IMR-90 (cell line): ENCODE data around the gene TSPAN17. TPM values are rescaled to one million over a fixed set of nuclear protein-coding genes. Genes with fewer than 3 reads are reported as not detected.

Experiments
- ATAC-seq: fragments of 200-7000 bp; cut with Tn5 transposase; 2 replicates; pipeline ENCODE4 v1.9.1; 2020; ENCODE audit warnings: low read depth, mild to moderate bottlenecking, moderate library complexity
- BruUV-seq: library from RNA; stranded (reverse); fragments of 400-500 nt; replicated peaks from 2 replicates; lab custom pipeline; 2021; lab: Mats Ljungman, UMichigan
- CTCF ChIA-PET: fragments of 300-600 bp; formaldehyde crosslinking; extraction: SDS; loops from one replicate; lab custom pipeline; 2021; ENCODE audit warnings: antibody characterized with exemption; lab: Yijun Ruan, JAX
- POLR2A ChIA-PET: fragments of 300-600 bp; sonication (Branson Sonifier 250); formaldehyde crosslinking; loops from one replicate; lab custom pipeline; 2022; ENCODE audit warnings: antibody characterized with exemption; ENCODE audit not compliant: unreplicated experiment; lab: Charles Lee
- DNase-seq: peaks from one replicate; pipeline ENCODE4 v3.0.0; 2013
- H2AFZ ChIP-seq: replicated peaks from 2 replicates; pipeline ENCODE3; 2013; ENCODE audit warnings: low read length, mild to moderate bottlenecking; ENCODE audit not compliant: poor library complexity
- H2AK5ac ChIP-seq: 2 replicates; pipeline ENCODE4 v1.6.1; 2013; ENCODE audit warnings: low read depth, low read length, inconsistent platforms
- H2AK9ac ChIP-seq: replicated peaks from 2 replicates; pipeline ENCODE3; 2013; ENCODE audit warnings: mild to moderate bottlenecking, low read depth, low read length, moderate library complexity; ENCODE audit not compliant: poor library complexity
- H2BK120ac ChIP-seq: 2 replicates; pipeline ENCODE4 v1.6.1; 2013; ENCODE audit warnings: low read depth, low read length, inconsistent platforms
- H2BK15ac ChIP-seq: 3 replicates; pipeline ENCODE4 v1.6.1; 2013; ENCODE audit warnings: low read depth, low read length, inconsistent platforms
- H2BK20ac ChIP-seq: 2 replicates; pipeline ENCODE4 v1.6.1; 2013; ENCODE audit warnings: low read depth, mild to moderate bottlenecking, inconsistent platforms, low read length, moderate library complexity
- H2BK5ac ChIP-seq: 2 replicates; pipeline ENCODE4 v1.6.1; 2013; ENCODE audit warnings: mild to moderate bottlenecking, low read depth, low read length, inconsistent platforms; ENCODE audit not compliant: poor library complexity, severe bottlenecking
- H3K14ac ChIP-seq: replicated peaks from 2 replicates; pipeline ENCODE4 v1.6.1; 2013; ENCODE audit warnings: low read depth, low read length, inconsistent platforms
- H3K18ac ChIP-seq: 2 replicates; pipeline ENCODE4 v1.6.1; 2013; ENCODE audit warnings: low read depth, low read length, control low read depth
- H3K23ac ChIP-seq: 2 replicates; pipeline ENCODE4 v1.6.1; 2013; ENCODE audit warnings: low read depth, low read length, inconsistent platforms
- H3K27ac ChIP-seq: 2 replicates; pipeline ENCODE4 v1.5.1; 2013; ENCODE audit warnings: mild to moderate bottlenecking, control low read depth, low read length; ENCODE audit not compliant: insufficient read depth
- H3K27me3 ChIP-seq: 2 replicates; pipeline ENCODE4 v1.6.1; 2013; ENCODE audit warnings: low read length; ENCODE audit not compliant: control insufficient read depth, insufficient read depth
- H3K36me3 ChIP-seq: 2 replicates; pipeline ENCODE4 v1.6.1; 2013; ENCODE audit warnings: low read length, mixed read lengths; ENCODE audit not compliant: control insufficient read depth, insufficient read depth
- H3K4ac ChIP-seq: 2 replicates; pipeline ENCODE4 v1.6.1; 2013; ENCODE audit warnings: low read depth, low read length, inconsistent platforms
- H3K4me1 ChIP-seq: 2 replicates; pipeline ENCODE4 v1.6.1; 2013; ENCODE audit warnings: low read length, mixed read lengths; ENCODE audit not compliant: control insufficient read depth, insufficient read depth
- H3K4me2 ChIP-seq: 2 replicates; pipeline ENCODE4 v1.6.1; 2013; ENCODE audit warnings: low read depth, mild to moderate bottlenecking, control low read depth, low read length, moderate library complexity
- H3K4me3 ChIP-seq: 2 replicates; pipeline ENCODE4 v1.5.1; 2013; ENCODE audit warnings: low read depth, mild to moderate bottlenecking, control low read depth, low read length, moderate library complexity; ENCODE audit not compliant: insufficient read depth
- H3K56ac ChIP-seq: 2 replicates; pipeline ENCODE4 v1.6.1; 2013; ENCODE audit warnings: low read length, inconsistent platforms; ENCODE audit not compliant: insufficient read depth; ENCODE audit errors: extremely low read depth
- H3K79me1 ChIP-seq, 2 experiments: 2 replicates each; pipeline ENCODE4 v1.6.1; 2013; ENCODE audit warnings: low read length in 2 of 2, inconsistent platforms in 1 of 2, low read depth in 1 of 2
- H3K9ac ChIP-seq: 2 replicates; pipeline ENCODE4 v1.6.1; 2013; ENCODE audit warnings: low read depth, low read length, control low read depth
- H3K9me1 ChIP-seq: 2 replicates; pipeline ENCODE4 v1.6.1; 2013; ENCODE audit warnings: low read length, inconsistent platforms; ENCODE audit not compliant: insufficient read depth
- H3K9me3 ChIP-seq: 2 replicates; pipeline ENCODE4 v1.6.1; 2013; ENCODE audit warnings: low read length; ENCODE audit not compliant: control insufficient read depth, insufficient read depth
- H4K20me1 ChIP-seq: 2 replicates; pipeline ENCODE4 v1.6.1; 2013; ENCODE audit warnings: low read length, inconsistent platforms; ENCODE audit not compliant: insufficient read depth
- H4K5ac ChIP-seq: 2 replicates; pipeline ENCODE4 v1.6.1; 2013; ENCODE audit warnings: mild to moderate bottlenecking, low read depth, low read length, control low read depth
- H4K8ac ChIP-seq, 2 experiments: 2 replicates each; pipeline ENCODE4 v1.6.1; 2013; ENCODE audit warnings: low read depth in 2 of 2, low read length in 2 of 2, control low read depth in 1 of 2, inconsistent platforms in 1 of 2
- H4K91ac ChIP-seq: 2 replicates; pipeline ENCODE4 v1.6.1; 2013; ENCODE audit warnings: low read depth, low read length, inconsistent platforms; ENCODE audit not compliant: insufficient read depth
- CEBPB ChIP-seq: IDR thresholded peaks from 2 replicates; pipeline ENCODE4 v1.6.1; 2012; ENCODE audit warnings: low read depth, low read length, improper control_type of control experiment
- CHD1 ChIP-seq: IDR thresholded peaks from 2 replicates; pipeline ENCODE4 v1.6.1; 2012; ENCODE audit warnings: low read depth, low read length, improper control_type of control experiment
- CTCF ChIP-seq: conservative IDR thresholded peaks from 2 replicates; pipeline ENCODE4 v1.5.1; 2012; ENCODE audit warnings: mild to moderate bottlenecking, low read depth, low read length, improper control_type of control experiment
- ELK1 ChIP-seq: fragments of 150-350 bp; IDR thresholded peaks from 2 replicates; pipeline ENCODE4 v1.6.1; 2016; ENCODE audit warnings: low read depth, mild to moderate bottlenecking, low read length, moderate library complexity, borderline replicate concordance
- FOS ChIP-seq: fragments of 150-350 bp; IDR thresholded peaks from 2 replicates; pipeline ENCODE4 v1.6.1; 2016; ENCODE audit warnings: low read depth, low read length
- MAFK ChIP-seq: IDR thresholded peaks from 2 replicates; pipeline ENCODE4 v1.6.1; 2012; ENCODE audit warnings: low read depth, low read length, improper control_type of control experiment
- MAZ ChIP-seq: IDR thresholded peaks from 2 replicates; pipeline ENCODE4 v1.6.1; 2012; ENCODE audit warnings: low read depth, mild to moderate bottlenecking, low read length, improper control_type of control experiment, moderate library complexity, borderline replicate concordance
- MXI1 ChIP-seq: IDR thresholded peaks from 2 replicates; pipeline ENCODE4 v1.6.1; 2012; ENCODE audit warnings: low read depth, mild to moderate bottlenecking, low read length, moderate library complexity, borderline replicate concordance
- NFE2L2 ChIP-seq: fragments of 150-350 bp; IDR thresholded peaks from 2 replicates; pipeline ENCODE4 v1.6.1; 2016; ENCODE audit warnings: low read depth, mild to moderate bottlenecking, low read length
- POLR2A ChIP-seq: IDR thresholded peaks from 2 replicates; pipeline ENCODE4 v1.6.1; 2012; ENCODE audit warnings: mild to moderate bottlenecking, low read depth, low read length
- RAD21 ChIP-seq: IDR thresholded peaks from 2 replicates; pipeline ENCODE4 v1.6.1; 2012; ENCODE audit warnings: low read length, improper control_type of control experiment
- RCOR1 ChIP-seq: IDR thresholded peaks from 2 replicates; pipeline ENCODE4 v1.6.1; 2012; ENCODE audit warnings: mild to moderate bottlenecking, low read length, improper control_type of control experiment; ENCODE audit not compliant: insufficient replicate concordance
- RFX5 ChIP-seq: IDR thresholded peaks from 2 replicates; pipeline ENCODE4 v1.8.0; 2012; ENCODE audit warnings: low read depth, mild to moderate bottlenecking, low read length, moderate library complexity
- SMC3 ChIP-seq: fragments of 150-350 bp; IDR thresholded peaks from 2 replicates; pipeline ENCODE4 v1.6.1; 2016; ENCODE audit warnings: low read depth, mild to moderate bottlenecking, antibody characterized with exemption, low read length, moderate library complexity
- USF2 ChIP-seq: fragments of 150-350 bp; IDR thresholded peaks from 2 replicates; pipeline ENCODE4 v1.6.1; 2017; ENCODE audit warnings: mild to moderate bottlenecking, antibody characterized with exemption, low read length, low read depth
- WGBS, 2 experiments: methylation state at CpG; one replicate each; pipeline versions ENCODE4 v1.1.5 to v1.1.7; 2013; ENCODE audit warnings: missing lambda C conversion rate in 2 of 2; ENCODE audit not compliant: insufficient read length in 1 of 2; ENCODE audit errors: extremely low coverage in 2 of 2; 5-methylcytosine and 5-hydroxymethylcytosine counted together
- dilution Hi-C: fragments of 300-500 bp; cut with HindIII; formaldehyde crosslinking; loops from one replicate; pipeline ENCODE4 v1.14.3; 2018; ENCODE audit warnings: low sequenced_read_pairs; ENCODE audit not compliant: unreplicated experiment
- in situ Hi-C: fragments of 300-500 bp; cut with MboI; formaldehyde crosslinking; loops from 3 replicates; pipeline ENCODE4 v1.14.3; 2019; ENCODE audit warnings: low sequenced_read_pairs, inconsistent platforms, mixed read lengths
- intact Hi-C: fragments of 100-400 bp; cut with micrococcal nuclease; formaldehyde crosslinking; loops from 2 replicates; pipeline ENCODE4 v1.10.0; 2022
- polyA plus RNA-seq, 3 experiments: library from polyadenylated mRNA; depleted of rRNA; stranded (reverse); fragments of >200 nt; gene quantifications; 2 replicates each; pipeline ENCODE4 v1.2.3, GENCODE V29; 2012; ENCODE audit warnings: low replicate concordance in 1 of 3
- total RNA-seq: library from RNA; depleted of rRNA; stranded (reverse); fragments of >200 nt; gene quantifications from 2 replicates; pipeline ENCODE4 v1.2.3, GENCODE V29; 2012

Gene TSPAN17
- total and polyA plus RNA-seq, 2 of the 4 experiments (the other 2 are of a cell fraction), result 34.2 to 41.6 TPM

GRCh38 chr5:176658007-176658599, 10.8 kb downstream of the TSPAN17 start:
- H2BK120ac ChIP-seq, result no peak overlapping the region
- H3K79me1 ChIP-seq, result peaks cover 0 to 4% of the 10 kb centered on the region in 2 experiments; a peak in 1 of 4 replicates
- H3K9me3 ChIP-seq, result no peaks in the 10 kb centered on the region
- in situ Hi-C loops (no loop called here), intact Hi-C loops (loop anchor here (1.0 kb wide), 2 partner anchors 84 to 454 kb away; no protein-coding TSS in a partner anchor), dilution Hi-C loops (no loop called here)
- ATAC-seq (peak; percentile 81), DNase-seq (peak; percentile 62)
- H3K4me1 ChIP-seq, result 0 out of 2 replicates have a peak, but pooled peaks cover 2% of the 10 kb centered on the region
- no peak overlapping the region for H3K56ac ChIP-seq
- H4K8ac ChIP-seq, result no peak overlapping the region
- H3K4ac ChIP-seq, result no peak overlapping the region
- peaks cover 17% of the 10 kb centered on the region for H4K20me1 ChIP-seq
- H2BK20ac ChIP-seq, result no peak overlapping the region
- no peak overlapping the region for H2BK15ac ChIP-seq
- H3K9me1 ChIP-seq, result peaks cover 3% of the 10 kb centered on the region; the same call in 1 of the 2 replicates
- H3K4me2 ChIP-seq, result no peak overlapping the region
- H3K23ac ChIP-seq, result no peak overlapping the region
- no peak overlapping the region for H3K18ac ChIP-seq
- H3K14ac ChIP-seq, result no peak overlapping the region
- no peak overlapping the region for H2BK5ac ChIP-seq
- no peak overlapping the region for H3K9ac ChIP-seq
- H2AK5ac ChIP-seq, result no peak overlapping the region
- ChIA-PET CTCF (interaction anchor here (1.1 kb wide), 2 partner anchors 12 to 36 kb away, joined by 3 to 4 read pairs; no protein-coding TSS in a partner anchor), POLR2A (no interaction called here)
- H2AK9ac ChIP-seq, result no peak overlapping the region
- BruUV-seq, result TSS peak; percentile 91
- no peak overlapping the region for H4K91ac ChIP-seq
- H3K4me3 ChIP-seq, result no peak overlapping the region
- peaks cover 7% of the 10 kb centered on the region; the same call in 1 of the 2 replicates for H3K36me3 ChIP-seq
- peaks cover 2% of the 10 kb centered on the region; the same call in 1 of the 2 replicates for H3K27me3 ChIP-seq
- no peak overlapping the region for H3K27ac ChIP-seq
- 77% methylated on average over 4 of the region's 14 CpGs; no CpG with 5 or more reads in 1 of the 2 experiments for WGBS, 2 experiments
- peak overlapping the region; percentile 72 for H2AFZ ChIP-seq
- no peak overlapping the region for H4K5ac ChIP-seq
- TF ChIP-seq FOS, result no peak
- peak; percentile 79 for TF ChIP-seq CTCF
- TF ChIP-seq MAZ, result no peak
- TF ChIP-seq RCOR1, result no peak
- no peak for TF ChIP-seq NFE2L2
- TF ChIP-seq RFX5, result no peak
- TF ChIP-seq MAFK, result no peak
- peak; percentile 63 for TF ChIP-seq SMC3
- TF ChIP-seq CEBPB, result no peak
- TF ChIP-seq USF2, result no peak
- no peak for TF ChIP-seq CHD1
- TF ChIP-seq POLR2A, result no peak
- no peak for TF ChIP-seq ELK1
- peak; percentile 83 for TF ChIP-seq RAD21
- no peak for TF ChIP-seq MXI1
